ENCODE results near the gene SPPL2B.

Gene SPPL2B

DNA sequence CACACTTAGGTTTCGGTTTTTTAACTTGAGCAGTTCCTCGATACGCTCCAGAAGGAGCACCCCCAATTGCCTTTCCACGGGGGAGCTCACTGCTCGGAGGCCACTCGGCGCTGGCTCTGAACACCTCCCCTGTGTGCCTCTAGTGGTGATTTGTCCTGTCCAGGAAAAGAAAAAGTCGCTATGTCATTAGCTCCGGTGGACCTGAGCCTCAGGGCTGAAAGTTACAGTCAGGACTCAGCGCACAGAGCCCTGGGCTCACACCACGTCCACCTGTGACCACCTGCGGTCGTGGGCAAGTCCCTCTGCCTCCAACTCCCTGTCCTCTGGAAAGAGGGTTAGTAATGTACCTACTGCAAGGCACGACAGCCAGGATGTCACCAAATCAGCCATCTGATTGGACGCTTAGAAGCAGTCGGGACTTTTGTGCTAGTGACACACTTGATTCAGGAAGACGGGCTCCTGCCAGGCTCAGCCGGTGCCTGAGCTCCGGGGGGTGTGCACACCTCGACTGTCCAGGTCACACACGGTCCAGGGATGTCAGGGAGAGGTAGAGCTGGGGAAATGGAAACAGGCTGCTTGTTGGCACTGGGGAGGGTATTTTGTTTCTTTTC, 27.7 kb downstream of the SPPL2B start:
- DNase-seq, result no peak

DNA sequence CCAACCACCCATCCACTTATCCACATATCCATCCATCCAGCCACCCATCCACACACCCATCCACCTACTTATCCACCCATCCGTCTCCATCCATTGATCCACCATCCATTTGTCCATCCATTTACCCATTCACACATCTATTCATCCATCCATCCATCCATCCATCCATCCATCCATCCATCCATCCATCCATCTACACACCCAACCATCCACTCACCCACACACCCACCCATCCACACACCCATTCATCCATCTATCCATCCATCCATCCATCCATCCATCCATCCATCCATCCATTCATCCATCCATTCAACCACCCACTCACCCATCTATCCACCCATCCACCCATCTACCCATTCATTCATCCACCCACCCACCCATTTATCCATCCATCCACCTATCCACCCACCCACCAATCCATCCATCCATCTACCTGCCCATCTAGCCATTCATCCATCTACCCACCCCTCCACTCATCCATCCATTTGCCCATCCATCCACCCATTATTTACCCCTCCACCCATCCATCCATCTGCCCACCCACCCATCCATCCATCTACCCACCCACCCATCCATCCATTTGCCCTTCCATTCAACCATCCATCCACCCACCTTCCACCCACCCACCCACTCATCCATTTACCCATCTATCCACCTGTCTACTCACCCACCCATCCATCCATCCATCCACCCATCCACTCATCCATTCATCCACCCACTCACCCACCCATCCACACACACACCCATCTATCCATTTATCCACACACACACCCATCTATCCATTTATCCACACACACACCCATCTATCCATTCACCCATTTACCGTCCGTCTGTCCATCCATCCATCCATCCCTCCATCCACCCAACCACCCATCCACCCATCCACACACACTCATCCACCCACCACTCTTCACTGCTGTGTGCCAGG, 29.1 kb downstream of the SPPL2B start:
- DNase-seq, result no peak

DNA sequence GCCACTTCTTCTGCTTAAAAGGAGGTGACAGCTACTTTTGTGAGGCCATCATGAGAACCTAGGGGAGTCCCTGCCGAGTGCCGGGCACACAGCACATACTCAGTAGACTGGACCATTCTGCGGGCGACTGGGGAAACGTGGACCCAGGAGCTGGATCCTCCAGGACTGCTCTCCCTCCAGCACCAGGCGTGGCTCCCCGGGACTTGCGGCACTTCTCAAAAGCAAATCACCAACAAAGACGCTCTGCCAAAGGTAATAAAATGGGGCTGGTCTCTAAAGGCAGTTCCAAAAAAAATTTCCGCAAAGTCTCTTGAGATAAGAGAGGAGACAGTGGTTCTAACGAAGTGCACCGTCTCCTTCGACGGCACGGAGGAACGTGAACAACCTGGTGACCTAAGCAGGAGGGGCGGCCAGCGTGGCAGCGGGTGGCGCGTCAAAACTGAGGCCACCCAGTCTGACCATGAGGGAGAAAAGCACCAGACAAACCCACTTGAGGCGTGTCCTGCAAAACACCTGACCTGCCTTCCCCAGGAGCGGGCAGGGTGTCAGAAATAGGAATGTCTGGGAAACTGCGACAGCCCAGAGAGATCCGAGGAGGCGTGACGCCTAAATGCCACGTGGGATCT, 30.2 kb downstream of the SPPL2B start:
- DNase-seq, result no peak

DNA sequence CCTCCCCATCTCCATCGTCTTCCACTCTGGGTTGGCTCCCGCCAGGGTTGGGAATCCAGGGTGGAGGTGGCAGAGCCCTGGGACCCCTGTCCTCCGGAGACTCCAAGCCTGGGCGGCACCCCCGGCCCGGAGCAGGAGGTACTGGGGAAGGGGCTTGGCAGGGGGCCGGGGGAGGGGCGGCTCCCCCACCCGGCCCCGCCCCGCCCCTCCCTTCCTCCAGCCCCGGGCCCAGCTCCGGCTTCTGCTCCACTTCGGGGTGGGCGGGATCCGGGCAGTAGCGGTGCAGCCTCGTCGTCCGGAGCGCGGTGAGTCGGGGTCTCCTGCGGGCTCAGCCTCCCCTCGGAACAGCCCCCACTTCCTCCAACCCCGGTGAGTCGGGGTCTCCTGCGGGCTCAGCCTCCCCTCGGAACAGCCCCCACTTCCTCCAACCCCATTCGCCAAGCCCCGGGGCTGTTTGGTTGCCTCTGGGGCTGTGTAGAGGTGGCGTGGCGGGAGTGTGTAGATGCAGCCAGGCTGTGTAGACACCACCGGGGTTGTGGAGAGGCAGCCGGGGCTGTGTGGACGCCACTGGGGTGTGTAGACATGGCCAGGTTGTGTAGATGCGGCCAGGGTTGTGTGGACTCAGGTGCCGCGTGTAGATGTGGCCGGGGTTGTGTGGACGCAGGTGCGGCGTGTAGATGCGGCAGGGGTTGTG, 31.7 kb downstream of the SPPL2B start, which contains the start of gene TMPRSS9:
Gene TMPRSS9 (plus strand): TSS at position 274 of the 694 bp plus-strand sequence. CDS start 29,521 bp downstream, outside the sequence.
- no peak for DNase-seq

DNA sequence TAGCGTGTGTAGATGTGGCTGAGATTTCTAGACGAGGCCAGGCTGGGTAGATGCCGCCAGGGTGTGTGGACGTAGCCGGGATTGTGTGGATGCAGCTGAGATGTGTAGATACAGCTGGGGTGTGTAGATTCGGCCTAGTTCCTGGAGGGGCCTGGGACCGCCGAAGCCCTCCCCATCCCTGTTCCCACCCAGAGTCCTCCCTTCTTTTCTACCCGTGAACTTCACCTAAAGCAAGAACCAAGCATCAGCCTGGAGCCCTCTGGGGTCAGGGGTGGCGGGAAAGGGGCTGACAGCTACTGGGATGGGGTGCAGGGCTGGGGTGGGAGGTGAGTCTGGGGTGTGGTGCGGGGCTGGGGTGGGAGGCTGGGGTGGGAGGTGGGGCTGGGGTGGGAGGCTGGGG, 32.3 kb downstream of the SPPL2B start:
- no peak for DNase-seq

DNA sequence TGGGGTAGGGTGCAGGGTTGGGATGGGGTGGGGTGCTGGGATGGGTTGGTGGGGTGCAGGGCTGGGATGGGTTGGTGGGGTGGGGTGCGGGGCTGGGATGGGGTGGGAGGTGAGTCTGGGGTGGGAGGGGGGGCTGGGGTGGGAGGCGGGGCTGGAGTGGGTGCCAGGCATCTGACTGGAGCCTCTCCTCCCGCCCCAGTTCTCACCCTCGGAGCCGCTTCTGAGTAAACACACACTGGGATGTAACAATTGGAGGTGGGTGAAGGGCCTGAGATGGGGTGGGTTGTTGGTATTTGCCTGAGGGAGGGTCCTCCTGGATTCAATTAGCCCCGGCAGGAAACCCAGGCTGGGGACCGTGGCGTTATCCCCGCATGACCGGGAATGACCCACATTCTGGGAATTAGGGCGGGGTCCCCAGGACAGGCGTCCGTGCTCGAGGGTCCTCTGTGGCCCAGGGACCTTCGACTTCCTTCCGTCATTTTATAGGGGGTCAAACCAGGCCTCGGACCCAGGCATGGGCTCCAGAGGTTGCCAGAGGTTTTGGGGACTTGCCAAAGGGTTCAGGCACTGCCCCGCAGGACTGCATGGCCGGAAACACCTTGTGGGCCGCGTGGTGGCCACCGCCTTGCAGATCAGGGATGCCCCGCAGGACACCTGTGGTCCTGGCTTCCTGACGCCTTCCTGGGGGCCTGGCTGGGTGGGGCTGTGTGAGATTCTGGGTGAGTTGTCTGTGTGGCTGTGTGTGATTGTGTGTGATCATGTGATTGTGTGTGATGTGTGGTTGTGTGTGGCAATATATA, 33.0 kb downstream of the SPPL2B start:
- DNase-seq, result no peak

DNA sequence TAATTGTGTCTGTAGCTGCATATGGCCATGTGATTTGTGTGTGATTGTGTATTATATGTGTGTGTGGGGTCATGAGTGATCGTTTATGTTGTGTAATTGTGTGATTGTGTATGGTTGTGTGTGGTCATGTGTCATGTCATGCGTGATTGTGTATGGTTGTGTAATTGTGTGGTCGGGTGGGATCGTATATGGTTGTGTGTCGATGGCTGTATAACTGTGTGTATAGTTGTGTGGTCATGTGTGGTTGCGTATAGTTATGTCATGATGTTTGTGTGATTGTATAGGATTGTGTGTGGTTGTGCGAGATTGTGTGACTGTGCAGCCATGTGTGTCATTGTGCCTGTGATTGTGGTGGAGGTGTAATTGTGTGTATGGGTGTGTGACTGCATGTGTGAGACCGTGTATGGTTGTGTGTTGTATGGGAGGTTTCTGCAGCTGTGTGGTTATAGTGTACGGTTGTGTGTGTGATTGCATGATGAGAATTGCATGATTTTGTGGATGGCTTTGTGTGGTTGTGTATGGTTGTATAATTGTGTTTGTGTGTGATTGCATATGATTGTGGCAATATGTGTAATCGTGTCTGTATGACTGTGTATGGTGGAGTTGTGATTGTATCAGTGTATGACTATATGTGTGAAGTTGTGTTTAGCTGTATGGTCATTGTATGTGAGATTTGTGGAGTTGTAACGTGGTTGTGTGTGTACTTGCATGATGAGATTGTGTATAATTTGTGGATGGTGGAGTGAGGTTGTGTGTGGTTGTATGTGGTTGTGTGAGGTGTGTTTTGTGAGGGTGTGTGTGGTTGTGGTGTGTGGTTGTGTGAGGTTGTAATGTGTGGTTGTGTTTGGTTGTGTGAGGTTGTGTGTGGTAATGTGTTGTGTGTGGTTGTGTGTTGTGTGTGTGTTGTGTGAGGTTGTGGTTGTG, 33.8 kb downstream of the SPPL2B start:
- DNase-seq, result no peak

DNA sequence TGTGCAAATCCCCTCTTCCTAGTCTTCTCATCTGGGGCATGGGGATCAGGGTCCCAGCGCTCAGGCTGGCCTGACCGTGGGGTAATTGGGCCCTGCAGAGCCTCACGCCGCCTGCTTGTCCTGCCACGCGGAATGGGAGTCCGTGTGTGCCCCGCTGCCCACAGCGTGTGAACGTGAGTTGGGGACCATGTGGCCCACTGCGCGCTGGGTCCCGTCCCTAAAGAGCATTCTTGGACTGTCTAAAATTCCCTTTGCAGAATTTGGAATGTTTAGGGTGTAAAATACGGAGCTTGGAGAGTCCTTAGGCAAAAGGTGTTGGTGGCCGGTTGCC, 34.5 kb downstream of the SPPL2B start:
- no peak for DNase-seq

DNA sequence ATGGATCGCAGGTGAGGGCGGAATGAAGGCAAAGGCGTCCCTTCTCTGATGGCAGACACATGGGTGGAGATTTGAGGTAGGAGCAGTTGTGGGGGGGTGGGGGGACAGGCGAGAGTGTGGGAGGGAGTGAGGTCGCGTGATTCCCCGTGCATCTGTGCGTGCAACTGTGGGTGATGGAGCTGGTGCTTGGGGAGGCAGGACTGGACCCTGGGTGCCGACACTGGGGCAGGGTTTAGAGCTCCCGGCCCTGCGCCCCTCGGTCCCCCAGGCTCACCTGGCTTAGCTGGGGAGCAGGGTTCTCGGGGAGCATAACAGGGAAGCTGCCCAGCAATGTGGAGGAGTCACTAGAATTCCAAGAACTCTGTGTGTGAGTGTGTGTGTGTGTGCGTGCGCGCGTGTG, 34.9 kb downstream of the SPPL2B start:
- no peak for DNase-seq

DNA sequence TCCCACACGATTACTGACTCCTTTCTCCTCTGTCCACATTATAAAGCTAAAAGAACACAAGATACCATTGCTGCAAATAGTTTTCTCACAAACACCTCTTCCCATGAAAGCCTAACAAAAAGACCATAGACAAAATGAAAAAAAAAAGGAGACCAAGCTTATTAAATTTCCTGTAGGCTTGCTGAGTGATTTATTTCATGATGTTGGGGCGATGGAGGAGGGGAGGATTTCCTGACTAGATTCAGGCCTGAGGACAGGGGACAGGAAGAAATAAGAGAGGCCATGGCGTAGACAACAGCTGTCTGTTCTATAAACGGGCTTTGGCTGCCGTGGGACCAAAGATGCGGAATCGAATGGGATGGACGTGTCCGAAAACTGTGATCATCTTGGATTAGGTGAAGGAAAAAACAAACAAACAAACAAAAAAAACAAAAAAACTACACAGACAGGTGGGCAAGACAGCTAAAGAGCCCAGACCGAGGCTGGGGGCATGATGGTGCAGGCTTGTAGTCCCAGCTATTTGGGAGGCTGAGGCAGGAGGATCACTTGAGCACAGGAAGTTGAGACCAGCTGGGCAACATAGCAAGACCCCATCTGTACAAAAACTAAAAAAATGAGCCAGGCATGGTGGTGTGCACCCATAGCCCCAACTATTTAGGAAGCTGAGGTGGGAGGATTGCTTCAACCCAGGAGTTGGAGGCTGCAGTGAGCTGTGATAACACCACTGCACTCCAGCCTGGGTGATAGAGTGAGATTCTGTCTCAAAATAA, 36.9 kb downstream of the SPPL2B start:
- DNase-seq, result no peak

DNA sequence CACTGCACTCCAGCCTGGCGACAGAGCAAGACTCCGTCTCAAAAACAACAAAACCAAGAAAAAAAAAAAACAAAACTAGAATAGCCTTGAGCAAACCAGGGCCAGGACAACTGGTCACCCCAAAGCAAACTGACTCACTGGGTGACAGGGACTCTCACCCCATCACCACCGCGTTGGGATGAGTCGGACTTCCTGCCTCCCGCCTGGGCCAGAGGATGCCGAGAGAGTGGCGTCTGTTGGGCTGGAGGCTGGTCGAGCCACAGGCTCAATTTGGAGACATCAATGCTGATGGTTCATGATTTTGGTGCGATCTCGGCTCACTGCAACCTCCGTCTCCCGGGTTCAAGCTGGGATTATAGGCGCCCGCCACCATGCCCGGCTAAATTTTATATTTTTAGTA, 43.2 kb downstream of the SPPL2B start:
- no peak for DNase-seq

DNA sequence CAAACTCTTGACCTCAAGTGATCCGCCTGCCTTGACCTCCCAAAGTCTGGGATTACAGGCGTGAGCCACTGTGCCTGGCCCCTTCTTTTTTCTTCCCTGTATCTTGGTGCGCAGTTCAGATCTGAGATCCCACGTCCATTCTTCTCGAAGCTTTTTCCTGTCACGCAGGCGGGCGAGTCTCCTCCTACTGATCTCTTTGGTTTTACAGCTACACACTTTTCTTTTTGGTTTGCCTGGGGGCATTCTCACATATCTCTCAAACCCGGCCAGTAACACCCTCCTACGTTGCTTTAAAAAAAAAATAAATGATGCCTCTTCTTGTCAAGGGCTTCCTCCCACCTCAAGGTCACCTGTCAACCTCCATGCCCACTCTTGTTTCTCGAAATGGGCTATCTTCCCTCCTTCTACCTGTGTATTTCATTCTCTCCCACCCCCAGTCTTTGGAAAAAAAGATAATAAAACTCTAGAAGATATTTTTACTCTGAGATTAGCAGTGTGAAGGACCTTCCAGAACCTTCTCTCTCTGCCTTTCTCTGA, 43.7 kb downstream of the SPPL2B start:
- DNase-seq, result no peak

DNA sequence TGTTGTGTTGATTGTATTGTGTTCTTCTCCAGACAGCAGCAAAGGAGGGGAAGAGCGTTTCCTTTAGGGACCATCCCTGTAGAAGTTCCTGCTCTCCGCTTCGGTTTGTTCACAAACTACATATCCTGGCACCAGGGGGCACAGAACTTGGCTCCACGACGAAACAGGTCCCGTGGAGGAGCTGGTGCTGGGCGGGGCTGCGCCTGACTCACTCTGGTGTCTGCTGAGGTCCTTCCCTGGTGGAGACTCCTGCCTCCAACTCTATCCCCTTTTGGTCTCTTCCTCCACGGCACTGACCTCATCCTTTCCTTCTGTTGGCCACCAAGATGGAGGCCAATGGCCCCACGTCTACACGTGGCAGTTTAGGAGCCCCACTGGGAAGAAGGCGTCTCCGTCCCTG, 46.3 kb downstream of the SPPL2B start:
- no peak for DNase-seq

DNA sequence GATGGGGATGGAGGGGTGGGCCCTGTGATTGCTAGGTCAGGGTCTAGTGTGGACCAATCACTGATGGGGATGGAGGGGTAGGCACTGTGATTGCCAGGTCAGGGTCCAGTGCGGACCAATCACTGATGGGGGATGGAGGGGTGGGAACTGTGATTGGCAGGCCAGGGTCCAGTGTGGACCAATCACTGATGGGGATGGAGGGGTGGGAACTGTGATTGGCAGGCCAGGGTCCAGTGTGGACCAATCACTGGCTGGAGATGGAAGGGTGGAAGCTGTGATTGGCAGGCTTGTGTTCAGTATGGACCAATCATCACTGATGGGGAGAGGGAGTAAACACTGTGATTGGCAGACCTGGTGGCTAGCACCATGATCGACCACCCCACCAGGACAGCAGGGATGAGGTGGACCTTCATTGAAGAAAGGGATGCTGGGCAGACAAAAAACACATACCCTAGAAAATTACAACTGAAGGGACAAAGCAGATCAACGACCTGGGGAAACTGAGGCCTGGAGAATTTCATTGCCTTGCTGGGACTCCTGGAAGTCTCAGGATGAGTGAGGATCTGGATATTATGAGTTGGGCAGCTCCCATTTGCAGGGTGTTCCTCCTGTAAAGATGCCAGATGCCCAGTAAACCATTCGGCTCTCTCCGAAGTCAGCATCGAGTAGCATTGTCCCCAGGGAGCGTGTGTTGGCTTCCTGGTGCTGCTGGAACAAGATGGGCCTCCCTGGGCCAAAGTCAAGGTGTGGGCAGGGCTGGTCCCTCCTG, 47.1 kb downstream of the SPPL2B start:
- DNase-seq, result no peak

DNA sequence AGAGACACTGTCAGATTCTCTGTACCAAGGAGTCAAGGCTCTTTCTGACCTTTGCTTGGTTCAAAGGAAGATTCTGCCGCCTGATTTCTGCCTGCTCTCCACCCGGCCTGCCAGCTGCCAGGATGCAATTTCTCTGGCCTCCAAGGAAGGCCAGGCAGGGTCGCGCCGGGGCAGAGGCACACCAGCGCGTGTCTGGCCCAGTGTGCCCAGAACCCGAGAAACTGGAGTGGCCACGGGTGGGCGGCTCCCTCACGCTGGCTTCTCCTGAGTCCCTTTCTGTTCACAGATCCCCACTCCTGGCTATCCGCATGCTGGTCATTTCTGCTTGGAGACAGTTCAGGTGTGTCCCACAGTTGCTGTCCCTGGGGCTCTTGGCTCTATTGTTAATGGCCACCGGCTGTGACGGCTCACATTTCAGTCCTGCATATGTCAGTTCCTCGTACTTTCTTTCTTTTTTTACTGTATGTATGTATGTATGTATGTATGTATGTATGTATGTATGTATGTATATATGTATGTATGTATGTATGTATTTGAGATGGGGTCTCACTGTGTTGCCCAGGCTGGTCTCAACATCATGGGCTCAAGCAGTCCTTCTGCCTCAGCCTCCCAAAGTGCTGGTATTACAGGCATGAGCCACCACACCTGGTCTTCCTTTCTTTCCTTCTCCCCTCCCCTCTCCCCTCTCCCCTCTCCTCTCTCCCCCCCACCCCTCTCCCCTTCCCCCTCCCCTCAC, 48.5 kb downstream of the SPPL2B start:
- no peak for DNase-seq

DNA sequence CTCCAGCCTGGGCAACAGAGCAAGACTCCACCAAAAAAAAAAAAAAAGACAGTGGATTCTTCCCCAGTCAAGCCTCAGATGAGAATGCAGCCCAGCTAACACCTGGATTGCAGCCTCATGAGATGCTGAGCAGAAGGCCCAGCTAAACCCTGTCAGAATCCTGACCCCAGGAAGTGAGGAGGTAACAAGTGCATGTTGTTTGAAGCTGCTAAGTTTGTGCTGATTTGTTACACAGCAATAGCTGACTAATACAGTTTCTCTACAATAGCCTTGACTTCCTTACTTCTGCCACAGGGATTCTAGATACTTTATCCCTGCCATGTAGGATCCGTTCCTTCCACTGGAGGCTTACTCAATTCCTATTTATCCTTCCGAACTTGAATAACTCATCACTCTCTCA, 52.1 kb downstream of the SPPL2B start:
- DNase-seq, result no peak

DNA sequence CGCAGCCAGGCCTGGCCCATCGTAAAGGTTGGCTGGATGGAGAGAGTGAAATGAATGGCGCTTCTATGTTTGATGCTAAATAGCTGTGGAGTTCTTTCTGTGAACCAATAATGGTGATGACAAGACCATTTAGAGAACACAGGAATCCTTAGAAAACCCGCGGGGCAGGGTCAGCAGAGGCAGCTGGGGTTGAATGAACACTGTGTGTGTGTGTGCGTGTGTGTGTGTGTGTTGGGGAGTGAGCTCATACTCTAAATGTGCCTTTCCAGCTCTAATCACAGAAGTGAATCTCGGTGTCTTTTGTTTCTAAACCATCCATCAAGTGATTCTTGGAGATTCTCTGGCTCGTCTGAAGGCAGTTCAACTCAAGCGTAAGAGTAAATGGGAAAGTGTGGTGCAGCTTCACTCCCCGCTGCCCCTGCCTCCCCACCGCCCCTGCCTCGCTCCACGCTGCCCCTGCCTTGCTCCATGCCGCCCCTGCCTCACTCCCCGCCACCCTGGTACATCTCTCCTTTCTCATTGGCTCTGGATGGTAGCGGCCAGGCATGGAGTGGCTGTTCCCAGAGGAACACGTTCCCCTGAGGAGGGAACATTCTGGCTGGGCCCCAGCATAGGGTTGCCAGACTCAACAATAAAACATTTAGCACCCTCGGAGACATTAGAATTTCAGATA, 52.8 kb downstream of the SPPL2B start:
- DNase-seq, result no peak

DNA sequence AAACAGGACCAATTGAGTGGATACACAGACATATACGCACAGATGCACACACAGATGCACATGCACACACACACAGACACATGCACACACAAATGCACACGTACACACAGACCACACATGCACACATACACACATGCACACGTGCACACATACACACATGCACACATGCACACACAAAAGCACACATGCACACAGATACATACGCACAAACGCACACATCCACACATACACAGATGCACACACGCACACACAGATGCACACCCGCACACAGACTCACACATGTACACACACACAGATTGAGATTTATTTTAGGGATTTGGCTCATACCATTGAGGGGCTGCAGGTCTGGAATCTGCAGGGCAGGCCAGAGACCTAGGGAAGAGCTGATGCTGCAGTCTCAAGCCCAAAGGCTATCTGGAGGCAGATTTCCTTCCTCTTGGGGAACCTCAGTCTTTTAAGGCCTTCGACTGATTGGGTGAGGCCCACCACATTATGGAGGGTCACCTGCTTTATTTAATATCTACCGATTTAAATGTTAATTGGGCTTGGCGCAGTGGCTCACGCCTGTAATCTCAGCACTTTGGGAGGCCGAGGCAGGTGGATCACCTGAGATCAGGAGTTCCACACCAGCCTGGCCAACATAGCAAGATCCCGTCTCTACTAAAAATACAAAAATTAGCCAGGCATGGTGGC, 54.2 kb downstream of the SPPL2B start:
- no peak for DNase-seq

Data from 8988T (cell line).